GM21786 (cell line): ENCODE measurements around the gene PLCB1.

Experiments used
- ATAC-seq: cut with Tn5 transposase; IDR thresholded peaks from one replicate; pipeline ENCODE4 v1.9.1; 2021; ENCODE audit not compliant: unreplicated experiment

PLCB1 gene

GRCh38 chr20:8909596-8909995 lies 777.5 kb downstream of the PLCB1 start:
- no peak for ATAC-seq

DNA sequence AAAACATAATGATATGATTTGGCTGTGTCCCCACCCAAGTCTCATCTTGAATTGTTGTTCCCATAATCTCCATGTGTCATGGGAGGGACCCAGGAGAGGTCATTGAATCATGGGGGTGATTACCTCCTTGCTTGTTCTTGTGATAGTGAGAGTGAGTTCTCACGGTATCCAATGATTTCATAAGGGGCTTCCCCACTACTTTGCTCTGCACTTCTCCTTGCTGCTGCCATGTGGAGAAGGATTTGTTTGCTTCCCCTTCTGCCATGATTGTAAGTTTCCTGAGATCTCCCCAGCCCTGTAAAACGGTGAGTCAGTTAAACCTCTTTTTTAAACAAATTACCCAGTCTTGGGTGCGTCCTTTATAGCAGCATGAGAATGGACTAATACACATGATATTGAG lies 780.0 kb downstream of the PLCB1 start:
- ATAC-seq: no peak

- ATAC-seq: no peak
These were observed 780.7 kb downstream of the PLCB1 start for GRCh38 chr20:8912731-8913130.

GRCh38 chr20:8913456-8913855 lies 781.4 kb downstream of the PLCB1 start:
- ATAC-seq: no peak

DNA sequence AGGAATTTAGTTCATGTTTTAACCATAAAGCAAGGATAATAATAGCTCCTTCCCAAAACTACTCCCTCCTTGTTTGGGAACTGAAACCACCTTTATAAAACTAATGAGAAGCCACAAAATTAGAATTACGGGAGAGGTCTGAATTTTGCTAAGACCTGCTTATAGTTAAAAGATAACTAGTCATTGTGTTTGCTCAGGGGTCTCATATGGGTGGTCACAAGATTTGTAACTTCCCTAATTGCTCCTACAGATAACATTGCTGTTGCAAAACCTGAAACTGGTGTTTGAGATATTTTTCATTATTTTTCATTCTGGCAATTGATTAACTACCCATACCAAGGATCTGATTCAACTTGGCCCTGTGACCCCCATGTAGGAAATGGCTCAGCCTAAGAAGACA lies 782.4 kb downstream of the PLCB1 start:
- no peak for ATAC-seq

- ATAC-seq: no peak
These were observed 785.0 kb downstream of the PLCB1 start for GRCh38 chr20:8917084-8917483.

DNA sequence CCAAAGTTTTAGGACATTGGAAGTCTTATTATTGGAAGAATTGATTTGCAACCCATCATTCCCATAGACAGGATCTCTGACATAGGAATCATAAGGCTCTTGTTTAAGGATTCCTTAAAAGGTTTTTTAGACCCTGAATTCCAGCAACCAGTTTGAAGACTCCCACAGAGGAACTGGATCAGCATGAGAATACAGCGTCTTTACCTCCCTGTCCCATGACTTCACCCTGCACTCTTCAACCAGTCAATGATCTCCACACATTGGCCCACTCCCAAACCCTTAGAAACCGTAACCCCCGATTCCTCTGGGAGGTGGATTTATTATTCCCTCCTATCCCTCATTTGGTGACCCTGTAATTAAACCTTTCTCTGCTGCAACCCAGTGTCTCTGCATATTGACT lies 786.1 kb downstream of the PLCB1 start:
- no peak for ATAC-seq

DNA sequence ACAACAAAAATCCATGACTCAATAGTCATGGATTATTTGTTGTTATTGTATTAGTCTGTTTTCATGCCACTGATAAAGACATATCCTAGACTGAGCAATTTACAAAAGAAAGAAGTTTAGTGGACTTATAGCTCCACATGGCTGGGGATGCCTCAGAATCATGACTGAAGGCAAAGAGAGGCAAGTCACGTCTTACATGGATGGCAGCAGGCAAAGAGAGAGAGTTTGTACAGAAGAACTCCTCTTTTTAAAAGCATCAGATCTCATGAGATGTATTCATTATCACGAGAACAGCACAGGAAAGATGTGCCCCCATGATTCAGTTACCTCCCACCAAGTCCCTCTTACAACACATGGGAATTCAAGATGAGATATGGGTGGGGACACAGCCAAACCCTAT lies 792.5 kb downstream of the PLCB1 start:
- no peak for ATAC-seq

- ATAC-seq: no peak
These were observed 798.7 kb downstream of the PLCB1 start for GRCh38 chr20:8930726-8931125.

GRCh38 chr20:8932192-8933165 lies 800.4 kb downstream of the PLCB1 start:
- ATAC-seq: no peak

DNA sequence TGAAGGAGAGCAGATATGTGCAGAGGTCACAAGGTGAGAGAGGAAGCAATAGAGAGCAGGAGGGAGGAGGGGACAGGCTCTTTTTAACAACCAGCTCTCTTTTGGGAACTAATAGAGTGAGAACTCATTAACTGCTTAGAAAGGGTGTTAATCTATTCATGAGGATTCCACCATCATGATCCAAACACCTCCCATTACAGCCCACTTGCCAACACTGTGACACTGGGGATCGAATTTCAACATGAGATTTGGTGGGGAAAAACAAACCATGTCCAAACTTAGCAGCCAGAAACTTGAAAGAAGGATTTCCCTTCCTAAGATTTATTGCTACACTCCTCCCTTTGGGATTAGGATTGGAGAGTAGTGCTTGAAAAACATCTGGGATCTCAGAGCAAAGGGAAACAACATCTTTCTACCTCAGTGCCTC lies 801.3 kb downstream of the PLCB1 start:
- no peak for ATAC-seq

DNA sequence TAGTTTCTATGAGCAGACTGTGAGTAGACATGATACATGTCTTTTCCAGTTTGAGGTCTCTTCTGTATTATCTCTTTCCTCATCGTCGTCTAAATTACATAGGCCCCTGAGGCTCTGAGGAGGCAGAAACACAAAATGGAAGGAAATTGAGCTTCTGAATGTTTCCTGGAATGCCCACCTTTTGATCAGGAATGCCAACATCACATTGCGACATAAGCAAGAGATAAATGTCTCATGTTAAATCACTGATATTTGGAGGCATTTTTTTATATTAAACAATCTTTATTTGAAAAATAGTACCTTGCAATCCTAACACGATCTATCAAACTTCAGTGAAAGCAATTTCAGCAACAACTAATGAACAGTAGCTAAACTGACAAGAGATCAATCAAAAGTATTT lies 802.3 kb downstream of the PLCB1 start:
- ATAC-seq: no peak
